ENCODE results near the gene ZBTB39. TPM values are rescaled to one million over a fixed set of nuclear protein-coding genes. Genes with fewer than 3 reads are reported as not detected.
A peak's percentile ranks its signal among the peaks of the same experiment; 100 is the strongest.

Gene ZBTB39
- total RNA-seq, 2 donors from 2014 or later: 4.2 to 4.7 TPM

GRCh38 chr12:56999456-56999855 lies 6.9 kb downstream of the ZBTB39 start:
- ATAC-seq (replicated peaks): no peak
- Mint-ChIP-seq H3K36me3 (ENCODE audit: low read depth) (peaks cover 63% of the 10 kb centered on the region), H3K4me1 (peaks cover 37% of the 10 kb centered on the region), H3K9me3 (no peaks in the 10 kb centered on the region), H3K27me3 (no peaks in the 10 kb centered on the region), H3K4me3 (peak overlapping the region; percentile 61), H3K27ac (peak overlapping the region; percentile 85)

DNA sequence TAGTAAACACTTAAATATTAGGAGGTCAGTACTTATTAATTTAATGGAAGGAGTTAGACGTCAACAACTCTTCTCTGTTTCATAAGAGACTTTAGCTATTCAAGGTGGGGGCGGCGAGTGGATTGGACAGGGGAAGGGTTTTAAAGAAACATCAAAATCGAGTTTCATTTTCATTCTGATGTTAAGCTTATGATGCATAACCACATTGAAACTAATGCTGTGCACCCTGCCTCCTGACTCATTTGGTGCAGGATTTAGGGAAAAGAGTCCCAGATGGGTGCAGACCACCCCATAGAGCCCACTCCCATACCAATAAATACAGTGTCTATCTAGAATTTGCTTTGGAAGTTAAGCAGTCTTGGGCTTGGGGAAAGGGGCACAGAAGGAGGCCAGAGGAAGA lies 7.4 kb downstream of the ZBTB39 start:
- peaks cover 58% of the 10 kb centered on the region for H3K36me3 Mint-ChIP-seq (ENCODE audit: low read depth)
- ATAC-seq (replicated peaks): peak; percentile 92
- peak overlapping the region; percentile 85 for H3K27ac Mint-ChIP-seq
- H3K27me3 Mint-ChIP-seq: no peaks in the 10 kb centered on the region
- no peaks in the 10 kb centered on the region for H3K9me3 Mint-ChIP-seq
- peak overlapping the region; percentile 61 for H3K4me3 Mint-ChIP-seq
- H3K4me1 Mint-ChIP-seq: peaks cover 37% of the 10 kb centered on the region

DNA sequence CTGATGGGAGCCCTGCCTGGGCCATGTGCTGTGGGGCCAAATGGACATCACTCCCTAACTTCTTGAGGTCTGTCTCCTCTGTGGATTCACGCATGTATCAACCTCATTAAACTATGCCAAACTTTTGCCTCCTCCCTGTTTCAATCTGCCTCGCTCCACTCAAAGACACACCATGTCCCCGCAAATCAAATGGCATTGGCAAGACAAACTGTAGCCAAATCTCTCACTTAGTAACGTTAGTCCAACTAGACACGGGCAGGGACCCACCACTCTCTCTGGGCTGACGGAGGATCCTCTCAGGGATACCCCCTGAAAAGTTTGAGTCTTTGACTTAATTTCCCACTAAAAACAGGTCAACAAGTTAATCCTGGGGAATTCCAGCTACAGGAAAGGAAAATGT lies 8.0 kb downstream of the ZBTB39 start:
- Mint-ChIP-seq H3K27me3 (no peaks in the 10 kb centered on the region), H3K27ac (peak overlapping the region; percentile 85), H3K36me3 (ENCODE audit: low read depth) (peaks cover 52% of the 10 kb centered on the region), H3K4me3 (peak overlapping the region; percentile 61), H3K9me3 (no peaks in the 10 kb centered on the region), H3K4me1 (peaks cover 37% of the 10 kb centered on the region)
- no peak for ATAC-seq (replicated peaks)

DNA sequence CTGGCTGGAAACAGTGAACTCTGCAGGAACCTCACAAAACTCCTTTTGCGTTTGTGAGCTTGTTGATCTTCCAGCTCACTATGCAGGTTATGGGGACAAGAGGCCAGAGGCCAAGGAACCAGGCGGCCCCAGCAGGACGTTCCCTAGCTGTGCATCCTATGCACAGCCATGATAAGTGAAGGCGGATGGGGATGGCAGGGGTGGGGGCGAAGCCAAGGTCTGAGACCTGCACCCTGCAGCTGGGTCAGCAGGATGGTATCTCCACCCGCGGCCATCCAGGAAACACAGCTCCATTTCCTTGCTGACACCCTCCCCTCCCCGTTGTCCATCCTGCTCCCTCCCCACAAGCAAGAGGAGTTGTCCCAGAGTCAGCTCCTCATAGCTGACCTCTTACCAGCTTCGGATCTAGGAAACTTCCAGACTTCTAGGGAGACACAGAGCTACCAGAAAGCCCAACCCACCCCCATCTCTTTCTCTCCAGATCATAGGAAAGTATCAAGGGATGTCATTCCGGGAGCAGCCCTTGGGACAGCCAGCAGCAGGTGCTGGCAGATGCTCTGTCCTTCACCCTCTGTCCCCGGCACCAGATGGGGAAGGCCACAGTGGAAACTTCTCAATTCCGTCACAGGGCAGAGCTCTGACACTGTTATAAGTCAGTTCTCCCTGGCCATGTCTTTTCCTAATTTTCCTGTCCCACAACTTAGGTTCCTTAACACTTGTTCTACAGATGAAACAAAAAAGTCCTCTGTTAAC lies 9.4 kb downstream of the ZBTB39 start:
- peak overlapping the region; percentile 85 for H3K27ac Mint-ChIP-seq
- H3K4me1 Mint-ChIP-seq: peaks cover 37% of the 10 kb centered on the region
- no peaks in the 10 kb centered on the region for H3K9me3 Mint-ChIP-seq
- H3K36me3 Mint-ChIP-seq (ENCODE audit: low read depth): peaks cover 38% of the 10 kb centered on the region
- ATAC-seq (replicated peaks): no peak
- no peak overlapping the region for H3K4me3 Mint-ChIP-seq
- H3K27me3 Mint-ChIP-seq: no peaks in the 10 kb centered on the region

- no peak for ATAC-seq (replicated peaks)
Measured at GRCh38 chr12:56995930-56996496, 10.3 kb downstream of the ZBTB39 start.

GRCh38 chr12:56995201-56995929 lies 11.0 kb downstream of the ZBTB39 start:
- no peaks in the 10 kb centered on the region for H3K9me3 Mint-ChIP-seq
- peaks cover 40% of the 10 kb centered on the region for H3K4me1 Mint-ChIP-seq
- H3K4me3 Mint-ChIP-seq: no peak overlapping the region
- H3K36me3 Mint-ChIP-seq (ENCODE audit: low read depth): peaks cover 22% of the 10 kb centered on the region
- peak overlapping the region; percentile 65 for H3K27ac Mint-ChIP-seq
- no peak for ATAC-seq (replicated peaks)
- no peaks in the 10 kb centered on the region for H3K27me3 Mint-ChIP-seq

More at GRCh38 chr12:56995930-56996496, 10.3 kb downstream of the ZBTB39 start:
- no peak overlapping the region for H3K4me3 Mint-ChIP-seq
- H3K27me3 Mint-ChIP-seq: no peaks in the 10 kb centered on the region
- H3K9me3 Mint-ChIP-seq: no peaks in the 10 kb centered on the region
- peaks cover 40% of the 10 kb centered on the region for H3K4me1 Mint-ChIP-seq
- peaks cover 29% of the 10 kb centered on the region for H3K36me3 Mint-ChIP-seq (ENCODE audit: low read depth)
- H3K27ac Mint-ChIP-seq: peak overlapping the region; percentile 65

DNA sequence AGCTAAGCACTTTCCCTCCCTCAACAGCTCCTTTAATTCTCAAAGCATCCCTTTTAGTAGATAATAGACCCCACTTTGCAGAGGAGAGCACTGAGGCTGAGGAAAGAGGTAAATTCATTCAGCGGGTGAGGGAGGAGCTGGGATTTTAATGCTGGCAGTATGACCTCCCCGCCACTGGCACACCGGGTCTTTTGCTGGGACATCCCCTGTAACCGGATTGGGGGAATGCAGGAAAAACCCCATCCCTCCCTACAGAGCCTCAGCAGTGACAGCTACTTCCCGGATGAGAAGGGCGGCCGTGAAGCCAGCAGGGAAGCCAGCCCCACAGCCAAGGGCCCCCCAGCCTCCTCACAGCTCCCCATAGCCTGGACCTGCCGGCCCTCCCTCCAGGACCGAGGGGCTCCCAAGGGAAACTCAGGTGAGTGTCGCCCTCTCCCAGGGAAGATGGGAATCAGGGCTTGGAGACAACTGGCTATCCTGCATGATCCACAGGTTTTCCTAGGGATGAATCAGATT lies 12.1 kb downstream of the ZBTB39 start:
- Mint-ChIP-seq H3K36me3 (ENCODE audit: low read depth) (peaks cover 11% of the 10 kb centered on the region), H3K4me3 (no peak overlapping the region), H3K4me1 (peaks cover 32% of the 10 kb centered on the region), H3K9me3 (no peaks in the 10 kb centered on the region), H3K27me3 (no peaks in the 10 kb centered on the region), H3K27ac (no peak overlapping the region)
- ATAC-seq (replicated peaks): no peak

- Mint-ChIP-seq H3K9me3 (no peaks in the 10 kb centered on the region), H3K27ac (no peak overlapping the region), H3K4me3 (no peak overlapping the region), H3K27me3 (no peaks in the 10 kb centered on the region), H3K4me1 (peaks cover 23% of the 10 kb centered on the region), H3K36me3 (ENCODE audit: low read depth) (peaks cover 3% of the 10 kb centered on the region)
- ATAC-seq (replicated peaks): no peak
Measured at GRCh38 chr12:56993346-56993745, 13.0 kb downstream of the ZBTB39 start.

- Mint-ChIP-seq H3K4me3 (peak overlapping the region; percentile 10), H3K9me3 (no peaks in the 10 kb centered on the region), H3K27me3 (no peaks in the 10 kb centered on the region), H3K4me1 (peaks cover 12% of the 10 kb centered on the region), H3K27ac (peak overlapping the region; percentile 75), H3K36me3 (ENCODE audit: low read depth) (no peaks in the 10 kb centered on the region)
- no peak for ATAC-seq (replicated peaks)
Measured at GRCh38 chr12:56991319-56992246, 14.8 kb downstream of the ZBTB39 start.

DNA sequence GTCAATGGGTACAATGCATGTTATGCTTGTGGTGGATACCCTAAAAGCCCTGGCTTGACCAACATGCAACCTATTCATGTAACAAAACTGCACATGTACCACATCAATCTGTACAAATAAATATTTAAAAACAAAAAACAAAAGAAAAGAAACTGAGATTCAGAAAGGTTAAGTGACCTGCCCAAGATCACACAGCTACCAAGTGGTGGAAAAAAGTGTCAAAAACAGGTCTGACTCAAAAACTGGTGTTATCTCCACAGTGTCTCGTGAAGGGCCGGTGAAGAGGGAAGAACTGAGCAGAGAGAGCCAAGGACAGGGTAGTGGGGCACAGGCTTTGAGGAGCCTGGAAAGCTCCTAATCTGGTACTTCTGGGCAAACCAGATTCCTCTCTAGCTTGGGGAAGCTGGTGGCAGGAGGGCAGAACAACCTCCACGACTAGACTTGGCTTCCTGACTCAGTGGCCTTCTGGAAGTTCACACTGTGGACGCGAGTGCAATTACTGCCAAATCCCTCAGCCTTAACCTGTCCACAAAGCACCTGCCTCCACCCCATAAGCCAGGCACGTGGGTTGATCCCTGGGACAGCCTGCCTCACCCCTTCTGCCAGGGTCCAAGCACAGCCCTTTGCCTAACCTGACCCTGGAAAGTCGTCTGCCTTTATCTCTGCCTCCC lies 15.6 kb downstream of the ZBTB39 start:
- peak; percentile 53 for ATAC-seq (replicated peaks)
- no peaks in the 10 kb centered on the region for H3K27me3 Mint-ChIP-seq
- peak overlapping the region; percentile 10 for H3K4me3 Mint-ChIP-seq
- no peaks in the 10 kb centered on the region for H3K36me3 Mint-ChIP-seq (ENCODE audit: low read depth)
- peaks cover 12% of the 10 kb centered on the region for H3K4me1 Mint-ChIP-seq
- no peaks in the 10 kb centered on the region for H3K9me3 Mint-ChIP-seq
- peak overlapping the region; percentile 75 for H3K27ac Mint-ChIP-seq

DNA sequence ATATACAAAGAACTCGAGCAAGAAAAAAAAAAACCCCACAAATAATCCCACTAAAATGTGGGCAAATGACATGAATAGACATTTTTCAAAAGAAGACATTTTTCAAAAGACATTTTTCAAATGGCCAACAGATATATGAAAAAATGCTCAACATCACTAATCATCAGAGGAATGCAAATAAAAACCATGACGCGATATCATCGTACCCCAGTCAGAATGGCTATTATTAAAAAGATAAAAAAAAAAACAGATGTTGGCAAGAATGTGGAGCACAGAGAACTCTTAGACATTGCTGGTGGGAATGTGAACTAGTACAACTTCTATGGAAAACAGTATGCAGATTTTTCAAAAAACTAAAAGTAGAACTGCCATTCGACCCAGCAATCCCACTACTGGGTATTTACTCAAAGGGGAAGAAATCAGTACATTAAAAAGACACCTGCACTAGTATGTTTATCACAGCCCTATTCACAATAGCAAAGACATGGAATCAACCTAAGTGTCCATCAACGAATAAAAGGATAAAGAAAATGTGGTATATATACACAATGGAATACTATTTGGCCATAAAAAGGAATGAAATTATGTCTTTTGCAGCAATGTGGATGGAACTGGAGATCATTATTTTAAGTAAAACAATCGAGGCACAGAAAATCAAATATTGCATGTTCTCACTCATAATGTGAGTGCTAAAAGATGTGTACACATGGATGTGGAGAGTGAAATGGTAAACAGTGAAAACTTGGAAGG lies 16.3 kb downstream of the ZBTB39 start:
- no peak for ATAC-seq (replicated peaks)
- Mint-ChIP-seq H3K9me3 (no peaks in the 10 kb centered on the region), H3K36me3 (ENCODE audit: low read depth) (no peaks in the 10 kb centered on the region), H3K4me1 (peaks cover 12% of the 10 kb centered on the region), H3K4me3 (peak overlapping the region; percentile 10), H3K27ac (no peak overlapping the region), H3K27me3 (no peaks in the 10 kb centered on the region)

- ATAC-seq (replicated peaks): no peak
- H3K4me1 Mint-ChIP-seq: peaks cover 12% of the 10 kb centered on the region
- no peaks in the 10 kb centered on the region for H3K27me3 Mint-ChIP-seq
- H3K9me3 Mint-ChIP-seq: no peaks in the 10 kb centered on the region
- no peak overlapping the region for H3K27ac Mint-ChIP-seq
- no peaks in the 10 kb centered on the region for H3K36me3 Mint-ChIP-seq (ENCODE audit: low read depth)
- H3K4me3 Mint-ChIP-seq: no peak overlapping the region
Measured at GRCh38 chr12:56988207-56988739, 18.1 kb downstream of the ZBTB39 start.
